ENCODE results near the gene PLCD1.

The PLCD1 gene

DNA sequence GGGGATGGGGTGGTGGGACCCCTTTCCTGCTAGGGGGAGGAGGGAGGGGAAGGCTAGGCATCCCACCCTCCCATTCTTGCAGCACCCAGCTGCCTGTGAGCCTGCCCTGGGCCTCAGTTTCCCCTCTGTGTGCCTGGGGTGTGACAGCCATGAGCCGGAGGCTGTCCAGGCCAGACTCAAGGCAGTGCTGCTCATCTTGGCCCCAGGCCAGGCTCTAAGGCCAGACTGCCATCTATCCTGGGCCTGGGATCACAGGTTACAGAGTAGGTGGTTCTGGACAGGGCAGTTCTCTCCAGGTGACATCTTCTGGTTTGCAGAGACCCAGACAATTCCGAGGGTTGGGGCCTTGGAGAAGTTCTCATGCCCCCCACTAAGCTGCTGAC lies 42.1 kb downstream of the PLCD1 start:
- no peak overlapping the region for H3K4me3 ChIP-seq (replicated peaks in 1 of 2; ENCODE audit: low read depth in 2 of 2, low read length in 2 of 2)
- DNase-seq (ENCODE audit: low read depth in 2 of 2), result no peak
- TF ChIP-seq, protein P1, sequence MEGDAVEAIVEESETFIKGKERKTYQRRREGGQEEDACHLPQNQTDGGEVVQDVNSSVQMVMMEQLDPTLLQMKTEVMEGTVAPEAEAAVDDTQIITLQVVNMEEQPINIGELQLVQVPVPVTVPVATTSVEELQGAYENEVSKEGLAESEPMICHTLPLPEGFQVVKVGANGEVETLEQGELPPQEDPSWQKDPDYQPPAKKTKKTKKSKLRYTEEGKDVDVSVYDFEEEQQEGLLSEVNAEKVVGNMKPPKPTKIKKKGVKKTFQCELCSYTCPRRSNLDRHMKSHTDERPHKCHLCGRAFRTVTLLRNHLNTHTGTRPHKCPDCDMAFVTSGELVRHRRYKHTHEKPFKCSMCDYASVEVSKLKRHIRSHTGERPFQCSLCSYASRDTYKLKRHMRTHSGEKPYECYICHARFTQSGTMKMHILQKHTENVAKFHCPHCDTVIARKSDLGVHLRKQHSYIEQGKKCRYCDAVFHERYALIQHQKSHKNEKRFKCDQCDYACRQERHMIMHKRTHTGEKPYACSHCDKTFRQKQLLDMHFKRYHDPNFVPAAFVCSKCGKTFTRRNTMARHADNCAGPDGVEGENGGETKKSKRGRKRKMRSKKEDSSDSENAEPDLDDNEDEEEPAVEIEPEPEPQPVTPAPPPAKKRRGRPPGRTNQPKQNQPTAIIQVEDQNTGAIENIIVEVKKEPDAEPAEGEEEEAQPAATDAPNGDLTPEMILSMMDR (IDR thresholded peaks at IDR 0.05; ENCODE audit: low read depth, low read length), result no peak

DNA sequence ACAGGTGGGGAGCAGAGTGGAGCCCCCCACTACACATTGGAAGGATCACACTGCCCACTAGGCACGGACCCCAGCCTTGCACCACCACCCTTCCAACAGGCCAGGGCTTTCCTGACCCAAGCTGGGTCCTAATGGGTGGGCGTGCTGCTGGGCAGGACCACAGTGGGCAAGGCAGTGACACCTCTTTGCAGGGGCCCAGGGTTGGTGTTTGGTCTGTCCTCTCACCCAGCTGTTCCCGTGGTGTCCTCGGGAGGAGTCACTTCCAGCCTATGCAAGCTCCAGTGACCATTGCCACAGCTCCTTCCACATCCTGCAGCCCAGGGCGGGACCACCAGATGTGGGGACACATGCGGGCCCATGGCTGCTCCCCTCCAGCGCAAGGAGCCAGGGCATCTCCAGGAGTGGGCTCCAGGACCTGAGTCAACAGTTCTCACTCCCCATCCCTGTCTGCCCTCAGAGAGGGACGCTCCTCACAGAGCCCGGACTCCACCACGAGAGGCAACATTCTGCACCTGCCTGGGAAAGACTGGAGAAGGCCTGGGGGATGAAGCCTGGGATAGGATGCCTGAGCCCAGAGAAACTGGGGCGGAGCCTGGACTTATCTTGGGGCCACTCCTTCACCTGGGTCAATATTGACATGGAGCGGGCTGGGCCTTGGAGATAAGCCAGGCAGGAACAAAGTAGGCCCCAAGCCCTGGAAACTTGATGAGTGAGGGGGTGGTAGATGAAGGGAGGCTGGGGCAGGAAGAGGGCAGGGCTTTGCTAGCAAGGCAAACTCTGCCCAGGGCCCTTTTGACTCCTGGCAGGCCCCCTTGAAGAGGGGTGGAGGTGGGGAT lies 42.7 kb downstream of the PLCD1 start:
- no peak for DNase-seq (ENCODE audit: low read depth in 2 of 2)
- H3K4me3 ChIP-seq (replicated peaks in 1 of 2; ENCODE audit: low read depth in 2 of 2, low read length in 2 of 2), result no peak overlapping the region
- TF ChIP-seq, protein P1 (IDR thresholded peaks at IDR 0.05; ENCODE audit: low read depth, low read length), result no peak

DNA sequence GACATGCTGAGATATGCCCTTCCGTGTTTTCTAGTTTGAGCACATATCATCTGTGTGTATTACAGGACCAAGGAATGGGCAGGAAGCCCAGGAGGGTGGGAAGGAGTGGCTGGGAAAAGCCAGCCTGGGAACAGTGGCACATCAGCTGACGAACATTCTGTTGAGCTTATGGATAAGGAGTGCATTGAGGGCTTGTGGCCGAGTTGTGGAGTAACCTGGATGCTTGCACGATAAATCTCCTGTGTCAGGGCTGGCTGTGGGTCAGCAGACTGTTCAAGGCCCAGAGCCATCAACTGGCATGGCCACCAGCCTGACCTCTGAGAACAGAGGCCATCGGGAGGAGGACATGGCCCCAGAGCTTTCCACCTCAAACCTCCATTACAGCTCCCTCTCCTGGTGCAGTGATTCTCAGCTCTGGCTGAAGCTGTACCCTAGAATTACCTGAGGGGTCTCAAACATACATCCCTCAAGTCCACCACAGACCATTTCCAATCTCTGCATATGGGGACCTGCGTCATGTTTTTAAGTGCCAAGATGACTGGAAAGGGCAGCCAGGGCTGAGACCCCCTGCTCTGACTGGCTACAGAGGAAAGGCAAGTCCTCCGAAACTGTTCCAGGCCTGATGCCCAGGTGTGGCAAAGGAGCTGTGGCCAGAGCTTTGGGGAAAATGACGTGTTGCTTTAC lies 43.7 kb downstream of the PLCD1 start:
- no peak overlapping the region for H3K4me3 ChIP-seq (replicated peaks in 1 of 2; ENCODE audit: low read depth in 2 of 2, low read length in 2 of 2)
- DNase-seq (ENCODE audit: low read depth in 2 of 2), result peak in 1 of 2 donors; percentile 52
- TF ChIP-seq, protein P1 (IDR thresholded peaks at IDR 0.05; ENCODE audit: low read depth, low read length), result no peak

DNA sequence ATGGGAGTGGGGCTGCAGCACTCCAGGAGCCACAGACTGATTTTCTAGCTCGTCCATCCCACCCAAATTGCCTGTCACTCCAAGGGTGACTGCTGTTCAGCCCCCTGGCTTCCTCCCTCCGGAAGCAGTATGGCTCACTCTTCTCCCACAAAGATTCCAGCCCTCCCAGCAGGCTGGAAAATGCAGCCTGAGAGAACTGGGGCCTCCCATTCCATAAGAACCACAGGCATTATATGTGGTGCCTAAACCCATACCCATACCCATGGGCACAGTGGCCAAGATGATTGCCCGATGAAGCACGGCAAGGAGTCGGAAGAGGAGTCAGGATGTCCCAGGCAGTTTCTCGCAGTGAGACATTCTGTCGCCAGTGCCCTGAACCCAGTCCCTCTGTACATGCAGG lies 44.8 kb downstream of the PLCD1 start:
- DNase-seq (ENCODE audit: low read depth in 2 of 2), result no peak
- no peak overlapping the region for H3K4me3 ChIP-seq (replicated peaks in 1 of 2; ENCODE audit: low read depth in 2 of 2, low read length in 2 of 2)
- TF ChIP-seq, protein P1 (IDR thresholded peaks at IDR 0.05; ENCODE audit: low read depth, low read length), result no peak

DNA sequence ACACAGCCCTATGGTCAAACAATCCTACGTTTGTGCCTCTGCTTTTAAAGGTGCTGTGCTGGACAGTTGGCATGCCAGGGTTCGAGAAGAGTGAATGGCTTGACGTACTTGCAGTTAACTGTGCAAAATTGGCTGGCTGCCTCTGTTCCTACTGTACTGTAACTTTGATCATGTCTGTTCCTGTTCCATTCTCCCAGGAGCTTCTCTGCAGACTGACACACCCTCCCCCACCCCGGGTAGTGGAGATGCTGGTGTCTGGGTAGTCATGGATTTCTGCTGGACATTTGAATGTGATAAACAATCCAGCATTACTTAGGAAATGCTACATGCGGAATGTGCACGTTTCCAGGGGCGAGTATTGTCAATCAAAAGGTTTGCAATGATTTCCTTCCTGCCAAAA lies 45.4 kb downstream of the PLCD1 start:
- no peak overlapping the region for H3K4me3 ChIP-seq (replicated peaks in 1 of 2; ENCODE audit: low read depth in 2 of 2, low read length in 2 of 2)
- DNase-seq (ENCODE audit: low read depth in 2 of 2), result no peak
- TF ChIP-seq, protein P1 (IDR thresholded peaks at IDR 0.05; ENCODE audit: low read depth, low read length), result no peak

DNA sequence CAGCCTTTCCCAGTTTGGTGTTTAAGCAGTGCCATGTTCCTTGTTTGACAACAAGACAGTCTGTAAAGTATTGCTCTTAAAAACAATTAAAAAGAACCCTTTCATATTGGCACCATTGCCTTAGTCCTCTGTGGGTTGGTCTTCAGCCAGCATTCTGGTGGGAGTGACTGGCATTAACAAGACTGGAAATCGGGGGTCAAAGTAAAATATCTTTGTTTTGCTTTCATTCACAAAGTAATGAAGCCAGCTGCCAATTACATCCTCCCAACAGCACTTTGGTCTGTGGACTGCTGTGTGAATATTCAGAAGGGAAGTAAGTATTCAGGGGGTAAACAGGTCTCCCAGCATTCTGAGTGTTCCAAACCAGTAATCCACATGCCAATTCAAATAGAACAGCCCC lies 47.1 kb downstream of the PLCD1 start:
- TF ChIP-seq, protein P1 (IDR thresholded peaks at IDR 0.05; ENCODE audit: low read depth, low read length), result no peak
- no peak for DNase-seq (ENCODE audit: low read depth in 2 of 2)
- H3K4me3 ChIP-seq (replicated peaks in 1 of 2; ENCODE audit: low read depth in 2 of 2, low read length in 2 of 2), result no peak overlapping the region
